Colonic mucosa (tissue), 4 donors: Measurements from ENCODE around the gene AXDND1. TPM values are rescaled to one million over a fixed set of nuclear protein-coding genes. Genes with fewer than 3 reads are reported as not detected.

Experiments
- DNase-seq: peaks from one replicate; pipeline ENCODE4 v3.0.0-alpha.2; 2020
- H3K27ac ChIP-seq: fragments of 200-600 bp; one replicate; pipeline ENCODE4 v1.8.0; 2021
- H3K27me3 ChIP-seq: fragments of 200-600 bp; one replicate; pipeline ENCODE4 v1.8.0; 2021
- H3K36me3 ChIP-seq: fragments of 200-600 bp; one replicate; pipeline ENCODE4 v1.8.0; 2021
- H3K4me1 ChIP-seq: fragments of 200-600 bp; one replicate; pipeline ENCODE4 v1.8.0; 2021; ENCODE audit warnings: mild to moderate bottlenecking
- H3K4me3 ChIP-seq: fragments of 200-600 bp; one replicate; pipeline ENCODE4 v1.8.0; 2021
- H3K9ac ChIP-seq, 2 donors: one replicate each; pipeline ENCODE4 v1.7.0; 2013; ENCODE audit warnings: control low read depth in 2 of 2, low read depth in 2 of 2, low read length in 2 of 2
- H3K9me3 ChIP-seq: fragments of 200-600 bp; one replicate; pipeline ENCODE4 v1.8.0; 2021
- CTCF ChIP-seq: fragments of 200-600 bp; IDR thresholded peaks from one replicate; pipeline ENCODE4 v1.8.0; 2022; ENCODE audit warnings: antibody characterized with exemption, mild to moderate bottlenecking
- intact Hi-C: fragments of 100-400 bp; cut with DNase I; formaldehyde crosslinking; loops from one replicate; pipeline ENCODE4 v1.14.1; 2022
- total RNA-seq, 2 donors: library from RNA; stranded (reverse); fragmentation: NEBNext Ultra II Directional in 1 of 2; extraction: Animal tissue kit (Norgen Biotek cat#: 25700) in 1 of 2; gene quantifications; one replicate each; pipeline ENCODE4 v1.2.1, GENCODE V29; 2021
- donor health status: healthy.
- donor health status: DM: no; HTN: no; CAD: no.
- donor health status: DM: no; HTN: no; CAD: no.

Gene AXDND1
- total RNA-seq, 2 donors from 2014 or later = 2.8 to 7.9 TPM

DNA sequence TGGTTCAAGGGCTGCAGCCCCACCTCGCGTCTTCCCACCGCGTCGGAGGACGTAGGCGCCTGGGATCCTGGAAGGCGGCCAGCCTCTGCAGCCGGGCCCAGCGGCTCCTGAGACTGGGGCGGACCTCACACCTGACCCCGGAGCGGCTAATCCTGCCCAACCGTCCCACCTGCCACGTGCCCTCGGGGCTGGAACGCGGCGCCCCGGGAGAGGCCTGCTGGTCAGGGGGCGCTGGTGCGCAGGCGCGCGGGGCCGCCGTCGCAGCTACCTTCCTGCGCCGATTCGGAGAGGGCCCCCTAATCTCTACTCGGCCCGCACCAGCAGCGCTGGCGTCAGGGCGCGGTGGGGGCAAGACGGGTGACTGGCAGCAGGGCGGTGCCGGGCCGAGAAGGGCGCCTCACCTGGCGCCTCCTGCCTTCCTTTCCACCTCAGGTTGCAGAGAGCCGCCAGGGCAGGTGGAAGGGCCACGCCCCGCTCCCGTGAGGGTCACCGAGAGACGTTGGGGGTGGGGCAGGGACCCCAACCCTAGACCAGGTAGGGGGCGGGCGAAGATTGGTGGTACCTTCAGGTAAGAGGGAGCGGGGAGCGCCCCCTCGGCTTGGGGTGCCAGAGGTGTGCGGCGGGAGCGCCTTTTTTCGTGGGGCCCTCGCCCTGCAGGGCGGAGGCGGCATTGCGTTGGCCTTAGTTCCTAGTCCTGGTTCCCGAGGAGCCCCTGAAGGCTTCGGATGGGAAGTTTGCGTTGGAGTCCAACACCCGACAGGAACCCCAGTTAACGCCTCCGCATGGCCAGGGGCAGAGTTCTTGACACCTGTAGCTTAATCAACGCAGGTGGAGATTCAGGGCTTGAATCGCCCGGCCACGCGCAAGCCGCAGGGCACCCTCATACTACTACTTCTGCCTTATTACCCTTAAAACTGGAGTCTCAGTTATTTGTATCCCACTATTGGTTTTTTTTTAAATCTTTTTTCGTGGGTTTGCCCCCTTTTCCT lies 226.1 kb downstream of the AXDND1 start, which contains the start of gene TDRD5:
Gene TDRD5, plus strand, starts transcription at position 241 of the 989 bp plus-strand sequence. CDS start 784 bp downstream, outside the sequence.
- intact Hi-C loops = no loop called here
- no peaks in the 10 kb centered on the region for H3K4me1 ChIP-seq
- no peak for TF ChIP-seq CTCF
- peak; percentile 76 for DNase-seq
- H3K9ac ChIP-seq = peak within 1 kb of the TSS in 1 of 2 donors; percentile 48
- H3K36me3 ChIP-seq = no peaks in the 10 kb centered on the region
- peak within 1 kb of the TSS; percentile 32 for H3K4me3 ChIP-seq
- H3K9me3 ChIP-seq = no peaks in the 10 kb centered on the region
- H3K27ac ChIP-seq = no peak within 1 kb of the TSS
- no peaks in the 10 kb centered on the region for H3K27me3 ChIP-seq

DNA sequence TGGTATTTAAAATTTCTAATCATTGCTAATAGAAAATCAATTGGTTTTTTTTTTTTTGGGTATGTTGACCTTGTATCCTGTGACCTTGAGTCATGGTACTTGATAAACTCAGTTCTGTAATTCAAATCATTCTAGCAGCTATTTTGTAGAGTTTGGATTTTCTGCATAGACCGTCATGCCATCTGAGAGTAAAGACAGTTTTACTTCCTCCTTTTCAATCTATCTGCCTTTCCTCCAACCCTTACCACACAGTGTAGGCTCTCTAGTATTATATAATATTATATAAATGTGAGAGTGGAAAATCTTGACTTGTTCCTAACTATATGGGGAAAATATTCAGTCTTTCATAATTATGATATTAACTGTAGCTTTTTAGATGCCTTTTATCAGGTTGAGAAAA lies 232.9 kb downstream of the AXDND1 start:
- H3K9me3 ChIP-seq = no peaks in the 10 kb centered on the region
- H3K27me3 ChIP-seq = no peaks in the 10 kb centered on the region
- H3K36me3 ChIP-seq = no peaks in the 10 kb centered on the region
- H3K27ac ChIP-seq = no peak overlapping the region
- DNase-seq = no peak
- H3K4me1 ChIP-seq = no peaks in the 10 kb centered on the region
- TF ChIP-seq CTCF = no peak
- intact Hi-C loops = no loop called here
- no peak overlapping the region for H3K9ac ChIP-seq
- H3K4me3 ChIP-seq = no peak overlapping the region

DNA sequence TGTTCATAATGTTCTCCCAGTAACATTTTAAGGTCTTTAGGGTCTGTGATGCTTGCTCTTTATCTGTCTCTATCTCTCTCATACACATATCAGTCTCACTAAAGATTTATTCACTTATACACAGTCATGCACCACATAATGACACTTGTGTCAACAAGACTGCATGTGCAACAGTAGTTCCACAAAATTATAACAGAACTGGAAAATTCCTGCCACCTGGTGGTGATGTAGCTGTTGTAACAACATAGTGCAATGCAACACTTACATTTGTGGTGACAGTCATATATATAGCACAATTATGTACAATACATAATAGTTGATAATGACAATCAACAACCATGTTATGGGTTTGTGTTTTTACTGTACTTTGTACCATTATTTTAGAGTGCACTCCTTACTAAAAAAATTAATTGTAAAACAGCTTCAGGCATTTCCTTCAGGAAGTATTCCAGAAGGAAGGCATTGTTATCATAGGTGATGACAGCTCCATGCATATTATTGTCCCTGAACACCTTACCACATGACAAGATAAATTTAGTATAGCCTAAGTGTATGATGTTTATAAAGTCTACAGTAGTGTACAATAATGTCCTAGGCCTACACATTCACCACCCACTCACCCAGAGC lies 234.0 kb downstream of the AXDND1 start:
- no peaks in the 10 kb centered on the region for H3K27me3 ChIP-seq
- peak; percentile 36 for TF ChIP-seq CTCF
- intact Hi-C loops = no loop called here
- H3K36me3 ChIP-seq = no peaks in the 10 kb centered on the region
- no peak overlapping the region for H3K4me3 ChIP-seq
- H3K9me3 ChIP-seq = no peaks in the 10 kb centered on the region
- H3K4me1 ChIP-seq = no peaks in the 10 kb centered on the region
- DNase-seq = peak; percentile 64
- H3K9ac ChIP-seq = no peak overlapping the region
- H3K27ac ChIP-seq = no peak overlapping the region

DNA sequence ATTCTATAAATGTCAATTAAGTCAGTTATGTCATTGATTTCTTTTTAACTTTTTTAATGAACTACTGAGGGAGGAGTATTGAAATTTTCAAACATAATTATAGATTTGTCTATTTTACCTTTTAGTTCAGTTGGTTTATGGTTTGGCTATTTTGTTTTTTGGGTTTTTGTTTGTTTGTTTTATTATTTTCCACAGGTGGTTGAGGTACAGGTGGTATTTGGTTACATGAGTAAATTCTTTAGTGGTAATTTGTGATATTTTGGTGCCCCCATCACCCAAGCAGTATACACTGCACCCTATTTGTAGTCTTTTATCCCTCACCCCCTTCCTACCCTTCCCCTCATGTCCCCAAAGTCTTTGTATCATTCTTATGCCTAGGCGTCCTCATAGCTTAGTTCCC lies 235.3 kb downstream of the AXDND1 start:
- Histone ChIP-seq H3K27me3 (no peaks in the 10 kb centered on the region), H3K27ac (no peak overlapping the region), H3K9ac (no peak overlapping the region), H3K4me3 (no peak overlapping the region), H3K9me3 (no peaks in the 10 kb centered on the region), H3K4me1 (no peaks in the 10 kb centered on the region), H3K36me3 (no peaks in the 10 kb centered on the region)
- no peak for DNase-seq
- intact Hi-C loops = no loop called here
- TF ChIP-seq CTCF = no peak

Other genes starting within 250 kb of the AXDND1 start
- gene ABL2, start 136.3 kb upstream of the AXDND1 start, total RNA-seq = 10 to 100 TPM in 1 of 2 donors, 1 to 10 TPM in 1; 9.1 to 12.8 TPM
- gene SOAT1, start 72.2 kb upstream of the AXDND1 start, total RNA-seq = 10 to 100 TPM; 36.1 to 37.9 TPM
- not detected for gene NPHS2, start 210.0 kb downstream of the AXDND1 start, total RNA-seq
- 1 to 10 TPM in 1 of 2 donors, under 1 TPM in 1; 0.80 to 2.4 TPM for gene TDRD5, start 225.9 kb downstream of the AXDND1 start, total RNA-seq